ENCODE results near the gene GATM. TPM values are rescaled to one million over a fixed set of nuclear protein-coding genes. Genes with fewer than 3 reads are reported as not detected.

The GATM gene
- total and polyA plus RNA-seq, 4 donors: 6.9 to 74.6 (median 29.9) TPM

DNA sequence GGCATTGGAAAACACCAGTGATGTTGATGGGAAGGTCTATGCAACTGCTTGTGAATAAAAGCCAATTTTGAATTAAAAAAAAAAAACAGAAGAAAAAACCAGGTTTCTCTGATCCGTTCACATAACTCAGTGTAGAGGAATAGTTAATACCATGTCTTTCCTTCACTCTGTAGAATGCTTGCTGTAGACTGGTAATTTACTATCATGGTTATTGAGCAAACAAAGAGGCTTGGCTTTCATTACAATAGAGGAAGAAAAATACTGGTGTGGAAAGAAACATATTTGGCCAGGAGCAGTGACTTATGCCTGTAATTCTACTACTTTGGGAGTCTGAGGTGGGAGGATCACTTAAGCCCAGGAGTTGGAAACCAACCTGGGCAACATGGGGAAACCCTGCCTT is 41.1 kb downstream of the GATM start:
- H3K4me1 ChIP-seq (ENCODE audit: control insufficient read depth in 1 of 2, insufficient read depth in 2 of 2, low read length in 2 of 2): no peaks in the 10 kb centered on the region
- no peak for DNase-seq
- H3K9me3 ChIP-seq (ENCODE audit: control insufficient read depth, low read length): peaks cover 2% of the 10 kb centered on the region
- no peak for ATAC-seq (ENCODE audit: low FRiP score)
- H3K27me3 ChIP-seq (ENCODE audit: control insufficient read depth in 1 of 2, insufficient read depth in 2 of 2, low read length in 1 of 2): no peaks in the 10 kb centered on the region
- H3K4me3 ChIP-seq (ENCODE audit: low read length in 2 of 2): no peak overlapping the region
- WGBS, 2 donors: 58% methylated on average over 1 of the region's 1 CpG
- H3K36me3 ChIP-seq (ENCODE audit: control insufficient read depth in 1 of 2, insufficient read depth in 2 of 2, low read length in 1 of 2): no peaks in the 10 kb centered on the region
- intact Hi-C loops (cut with DNase I): no loop called here
- H3K27ac ChIP-seq (ENCODE audit: low read depth in 1 of 2, low read length in 2 of 2): no peak overlapping the region

DNA sequence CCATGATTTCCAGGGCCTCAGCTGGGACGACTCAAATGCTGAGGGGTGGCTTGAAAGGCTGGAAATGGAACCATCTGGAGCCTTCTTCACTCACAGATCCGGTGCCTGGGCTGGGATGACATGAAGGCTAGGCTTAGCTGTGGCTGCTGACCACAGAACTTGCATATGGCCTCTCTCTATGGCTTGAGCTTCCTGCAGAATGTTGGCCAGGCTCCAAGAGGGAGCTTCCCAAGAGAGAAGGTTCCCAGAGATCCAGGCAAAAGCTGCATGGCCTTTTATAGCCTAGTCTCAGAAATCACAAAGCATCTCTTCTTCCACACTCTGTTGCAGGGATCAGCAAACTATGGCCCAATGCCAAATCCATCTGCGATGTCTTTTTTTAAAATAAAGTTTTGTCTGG is 44.8 kb downstream of the GATM start:
- Histone ChIP-seq H3K36me3 (ENCODE audit: control insufficient read depth in 1 of 2, insufficient read depth in 2 of 2, low read length in 1 of 2) (no peaks in the 10 kb centered on the region), H3K27ac (ENCODE audit: low read depth in 1 of 2, low read length in 2 of 2) (no peak overlapping the region), H3K4me1 (ENCODE audit: control insufficient read depth in 1 of 2, insufficient read depth in 2 of 2, low read length in 2 of 2) (no peaks in the 10 kb centered on the region), H3K27me3 (ENCODE audit: control insufficient read depth in 1 of 2, insufficient read depth in 2 of 2, low read length in 1 of 2) (no peaks in the 10 kb centered on the region), H3K9me3 (ENCODE audit: control insufficient read depth, low read length) (peaks cover 2% of the 10 kb centered on the region), H3K4me3 (ENCODE audit: low read length in 2 of 2) (no peak overlapping the region)
- ATAC-seq (ENCODE audit: low FRiP score) (no peak), DNase-seq (peak in 1 of 2 donors; percentile 58)
- intact Hi-C loops (cut with DNase I): no loop called here
- WGBS, 2 donors: 31 to 36% methylated on average over 3 of the region's 3 CpGs

DNA sequence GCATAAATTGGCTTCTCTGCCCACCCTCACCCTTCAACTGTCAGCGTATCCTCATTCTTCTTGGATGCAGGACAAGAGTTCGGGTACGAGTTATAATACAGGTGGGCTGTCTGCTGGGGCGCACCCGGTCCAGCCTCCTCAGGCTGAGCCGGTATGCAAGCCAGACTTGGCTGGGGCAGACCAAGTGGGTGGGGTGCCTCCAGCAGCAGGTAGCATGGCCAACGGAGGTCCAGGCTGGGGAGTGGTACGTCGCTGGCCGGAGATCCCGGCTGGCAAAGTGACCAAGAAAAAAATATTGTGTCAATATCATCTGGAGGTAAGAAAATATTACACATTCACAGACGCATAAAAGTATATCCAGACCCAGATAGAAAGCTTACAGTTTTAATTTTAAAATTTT is 45.6 kb downstream of the GATM start:
- no peak for DNase-seq
- no peak overlapping the region for H3K4me3 ChIP-seq (ENCODE audit: low read length in 2 of 2)
- no peaks in the 10 kb centered on the region for H3K4me1 ChIP-seq (ENCODE audit: control insufficient read depth in 1 of 2, insufficient read depth in 2 of 2, low read length in 2 of 2)
- ATAC-seq (ENCODE audit: low FRiP score): peak; percentile 38
- H3K27ac ChIP-seq (ENCODE audit: low read depth in 1 of 2, low read length in 2 of 2): no peak overlapping the region
- 84 to 85% methylated on average over 12 of the region's 12 CpGs for WGBS, 2 donors
- peaks cover 2% of the 10 kb centered on the region for H3K9me3 ChIP-seq (ENCODE audit: control insufficient read depth, low read length)
- intact Hi-C loops (cut with DNase I): no loop called here
- no peaks in the 10 kb centered on the region for H3K27me3 ChIP-seq (ENCODE audit: control insufficient read depth in 1 of 2, insufficient read depth in 2 of 2, low read length in 1 of 2)
- no peaks in the 10 kb centered on the region for H3K36me3 ChIP-seq (ENCODE audit: control insufficient read depth in 1 of 2, insufficient read depth in 2 of 2, low read length in 1 of 2)

DNA sequence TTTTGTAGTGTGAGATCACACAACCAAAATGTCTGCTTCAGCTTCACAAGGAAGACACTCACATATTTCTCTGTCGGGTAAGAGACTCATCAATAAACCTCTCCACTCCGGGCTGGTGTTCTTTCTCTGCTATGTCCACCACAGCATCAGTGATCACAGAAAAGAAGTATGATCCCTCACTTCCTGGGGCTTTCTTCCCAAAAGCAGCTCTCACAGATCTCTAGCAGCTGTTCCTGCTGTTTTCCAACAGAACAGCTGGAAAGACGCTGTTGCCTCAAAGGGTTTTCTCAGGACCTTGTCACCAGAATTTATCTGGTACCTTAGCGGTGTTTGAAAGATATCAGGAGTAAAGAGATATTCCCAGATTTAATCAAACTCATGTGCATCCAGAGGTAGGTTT is 46.4 kb downstream of the GATM start:
- intact Hi-C loops (cut with DNase I): no loop called here
- no peaks in the 10 kb centered on the region for H3K9me3 ChIP-seq (ENCODE audit: control insufficient read depth, low read length)
- H3K36me3 ChIP-seq (ENCODE audit: control insufficient read depth in 1 of 2, insufficient read depth in 2 of 2, low read length in 1 of 2): no peaks in the 10 kb centered on the region
- H3K4me1 ChIP-seq (ENCODE audit: control insufficient read depth in 1 of 2, insufficient read depth in 2 of 2, low read length in 2 of 2): no peaks in the 10 kb centered on the region
- ATAC-seq (ENCODE audit: low FRiP score) (no peak), DNase-seq (no peak)
- 38 to 41% methylated on average over 4 of the region's 4 CpGs for WGBS, 2 donors
- H3K27ac ChIP-seq (ENCODE audit: low read depth in 1 of 2, low read length in 2 of 2): no peak overlapping the region
- no peaks in the 10 kb centered on the region for H3K27me3 ChIP-seq (ENCODE audit: control insufficient read depth in 1 of 2, insufficient read depth in 2 of 2, low read length in 1 of 2)
- no peak overlapping the region for H3K4me3 ChIP-seq (ENCODE audit: low read length in 2 of 2)

DNA sequence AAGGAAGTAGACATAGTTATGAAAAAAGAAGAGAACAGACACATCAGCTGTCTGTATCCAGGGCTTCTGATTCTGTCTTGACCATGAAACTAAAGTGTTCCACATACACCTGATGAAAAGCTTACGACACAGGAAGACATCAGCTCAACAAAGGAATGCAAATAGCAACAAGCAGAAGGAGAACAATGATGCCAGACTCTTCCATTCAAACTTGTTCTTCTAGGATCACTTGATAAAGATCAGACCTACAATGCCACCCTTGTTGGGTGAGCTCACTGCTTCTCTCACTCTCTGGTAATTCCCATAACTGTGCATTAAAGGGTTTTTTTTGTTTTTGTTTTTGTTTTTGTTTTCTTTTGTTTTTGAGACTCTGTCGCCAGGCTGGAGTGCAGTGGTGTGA is 49.7 kb downstream of the GATM start:
- no peak for ATAC-seq (ENCODE audit: low FRiP score)

DNA sequence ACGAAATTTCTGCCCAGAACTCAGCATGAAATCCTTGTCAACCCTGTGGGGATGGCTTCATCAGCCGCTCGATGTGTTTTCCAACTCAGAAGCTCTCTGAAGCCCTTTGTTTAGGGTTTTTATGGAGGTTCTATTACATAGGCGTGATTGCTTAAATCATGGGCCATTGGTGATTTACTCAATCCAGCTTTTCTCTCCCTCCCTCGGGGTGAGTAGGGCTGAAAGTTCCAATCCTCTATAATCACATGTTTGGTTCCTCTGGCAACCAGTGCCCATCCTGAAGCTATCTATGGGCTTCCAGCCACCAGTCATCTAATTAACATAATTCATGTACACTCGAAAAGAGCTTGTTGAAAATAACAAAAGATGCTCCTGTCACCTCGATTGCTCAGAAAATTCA is 51.6 kb downstream of the GATM start:
- Histone ChIP-seq H3K9me3 (ENCODE audit: control insufficient read depth, low read length) (no peaks in the 10 kb centered on the region), H3K4me1 (ENCODE audit: control insufficient read depth in 1 of 2, insufficient read depth in 2 of 2, low read length in 2 of 2) (no peaks in the 10 kb centered on the region), H3K27ac (ENCODE audit: low read depth in 1 of 2, low read length in 2 of 2) (no peak overlapping the region), H3K27me3 (ENCODE audit: control insufficient read depth in 1 of 2, insufficient read depth in 2 of 2, low read length in 1 of 2) (no peaks in the 10 kb centered on the region), H3K4me3 (ENCODE audit: low read length in 2 of 2) (no peak overlapping the region), H3K36me3 (ENCODE audit: control insufficient read depth in 1 of 2, insufficient read depth in 2 of 2, low read length in 1 of 2) (no peaks in the 10 kb centered on the region)
- DNase-seq: no peak
- no peak for ATAC-seq (ENCODE audit: low FRiP score)
- intact Hi-C loops (cut with DNase I): no loop called here
- WGBS, 2 donors: 58 to 59% methylated on average over 7 of the region's 7 CpGs

More for the DNA sequence above, 49.7 kb downstream of the GATM start:
- H3K36me3 ChIP-seq (ENCODE audit: control insufficient read depth in 1 of 2, insufficient read depth in 2 of 2, low read length in 1 of 2): no peaks in the 10 kb centered on the region
- H3K27me3 ChIP-seq (ENCODE audit: control insufficient read depth in 1 of 2, insufficient read depth in 2 of 2, low read length in 1 of 2): no peaks in the 10 kb centered on the region
- no peaks in the 10 kb centered on the region for H3K9me3 ChIP-seq (ENCODE audit: control insufficient read depth, low read length)
- intact Hi-C loops (cut with DNase I): no loop called here
- no peak for DNase-seq
- no peak overlapping the region for H3K4me3 ChIP-seq (ENCODE audit: low read length in 2 of 2)
- H3K27ac ChIP-seq (ENCODE audit: low read depth in 1 of 2, low read length in 2 of 2): no peak overlapping the region
- H3K4me1 ChIP-seq (ENCODE audit: control insufficient read depth in 1 of 2, insufficient read depth in 2 of 2, low read length in 2 of 2): no peaks in the 10 kb centered on the region
- WGBS, 2 donors: 61 to 86% methylated on average over 2 of the region's 2 CpGs

DNA sequence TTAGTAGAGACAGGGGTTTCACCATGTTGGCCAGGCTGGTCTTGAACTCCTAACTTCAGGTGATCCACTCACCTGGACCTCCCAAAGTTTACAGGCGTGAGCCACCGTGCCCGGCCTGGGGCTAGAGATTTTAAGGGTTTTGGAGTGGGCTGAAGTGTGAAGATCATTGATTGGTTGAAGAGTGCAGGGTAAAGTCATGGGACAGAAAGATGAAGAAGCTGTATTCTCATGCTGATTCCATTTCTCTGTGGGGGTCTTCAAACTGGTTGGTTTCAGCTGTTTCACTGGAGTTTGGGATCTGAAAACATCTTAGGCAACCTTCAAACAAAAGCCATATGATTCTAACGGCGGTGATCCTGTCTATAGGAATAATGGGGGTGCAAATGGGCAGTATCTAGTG is 52.1 kb downstream of the GATM start:
- Histone ChIP-seq H3K4me3 (ENCODE audit: low read length in 2 of 2) (no peak overlapping the region), H3K27ac (ENCODE audit: low read depth in 1 of 2, low read length in 2 of 2) (no peak overlapping the region), H3K9me3 (ENCODE audit: control insufficient read depth, low read length) (no peaks in the 10 kb centered on the region), H3K27me3 (ENCODE audit: control insufficient read depth in 1 of 2, insufficient read depth in 2 of 2, low read length in 1 of 2) (no peaks in the 10 kb centered on the region), H3K36me3 (ENCODE audit: control insufficient read depth in 1 of 2, insufficient read depth in 2 of 2, low read length in 1 of 2) (no peaks in the 10 kb centered on the region), H3K4me1 (ENCODE audit: control insufficient read depth in 1 of 2, insufficient read depth in 2 of 2, low read length in 2 of 2) (no peaks in the 10 kb centered on the region)
- 67 to 70% methylated on average over 5 of the region's 5 CpGs for WGBS, 2 donors
- DNase-seq: no peak
- intact Hi-C loops (cut with DNase I): no loop called here
- no peak for ATAC-seq (ENCODE audit: low FRiP score)

DNA sequence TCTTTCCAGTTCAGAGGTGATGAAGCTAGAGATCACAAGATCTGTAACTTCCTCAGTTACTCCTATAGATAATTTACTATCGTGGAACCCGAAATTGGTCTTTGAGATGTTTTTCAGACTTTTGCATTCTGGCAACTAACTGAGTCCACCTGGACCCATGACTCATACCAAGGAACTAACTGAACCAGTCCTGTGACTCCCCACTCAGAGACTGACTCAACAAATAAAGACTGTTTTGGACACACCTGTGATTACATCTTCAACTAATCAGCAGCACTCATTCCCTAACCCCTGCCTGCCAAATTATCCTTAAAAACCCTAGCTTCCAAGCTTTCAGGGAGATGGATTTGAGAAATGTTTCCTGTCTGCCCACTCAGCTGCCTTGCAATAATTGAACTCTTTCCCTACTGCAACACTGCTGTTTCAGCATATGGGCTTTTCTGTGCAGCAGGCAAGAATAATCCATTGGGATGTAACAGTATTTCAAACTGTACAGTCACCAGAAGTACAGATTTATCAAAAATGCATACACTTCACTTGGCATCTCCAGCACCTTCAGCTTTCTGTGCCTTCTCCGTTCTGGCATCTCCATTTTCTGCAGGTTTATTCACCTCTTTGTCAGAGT is 57.7 kb downstream of the GATM start:
- no peak for ATAC-seq (ENCODE audit: low FRiP score)
- H3K9me3 ChIP-seq (ENCODE audit: control insufficient read depth, low read length): no peaks in the 10 kb centered on the region
- H3K27ac ChIP-seq (ENCODE audit: low read depth in 1 of 2, low read length in 2 of 2): no peak overlapping the region
- no peak overlapping the region for H3K4me3 ChIP-seq (ENCODE audit: low read length in 2 of 2)
- H3K27me3 ChIP-seq (ENCODE audit: control insufficient read depth in 1 of 2, insufficient read depth in 2 of 2, low read length in 1 of 2): no peaks in the 10 kb centered on the region
- intact Hi-C loops (cut with DNase I): no loop called here
- H3K4me1 ChIP-seq (ENCODE audit: control insufficient read depth in 1 of 2, insufficient read depth in 2 of 2, low read length in 2 of 2): no peaks in the 10 kb centered on the region
- WGBS, 2 donors: 70 to 81% methylated on average over 3 of the region's 3 CpGs
- H3K36me3 ChIP-seq (ENCODE audit: control insufficient read depth in 1 of 2, insufficient read depth in 2 of 2, low read length in 1 of 2): no peaks in the 10 kb centered on the region
- DNase-seq: no peak

DNA sequence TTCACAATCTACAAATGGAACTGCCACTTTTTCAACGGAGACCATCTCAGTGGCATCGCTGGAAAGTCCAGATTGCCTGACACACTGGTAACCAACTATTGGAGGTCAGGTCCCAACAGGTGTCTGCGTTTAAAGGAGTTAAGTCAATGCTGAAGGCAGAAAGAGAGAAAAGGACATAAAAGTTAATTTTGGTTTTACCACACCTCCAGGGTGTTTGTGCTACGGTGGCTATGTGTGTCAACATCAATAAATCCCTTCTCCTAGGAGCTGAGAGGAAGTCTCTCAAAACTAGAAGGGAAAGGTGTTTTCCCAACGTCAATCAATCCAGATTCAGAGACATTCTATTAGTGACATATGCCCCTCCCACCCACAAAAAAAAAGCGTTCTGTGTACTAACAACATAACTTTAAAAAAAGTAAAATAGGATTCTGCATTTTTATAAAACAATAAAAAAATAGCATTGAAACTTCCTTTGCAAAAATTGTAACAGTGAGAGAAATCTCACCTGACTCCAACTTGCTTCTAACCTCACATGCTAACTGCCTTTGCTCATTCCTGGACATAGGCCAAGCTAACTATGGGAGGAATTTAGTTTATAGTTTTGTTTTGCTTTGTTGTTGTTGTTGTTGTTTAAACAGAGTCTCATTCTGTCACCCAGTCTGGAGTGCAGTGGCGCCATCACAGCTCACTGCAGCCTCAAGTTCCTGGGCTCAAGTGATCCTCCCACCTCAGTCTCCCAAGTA is 58.7 kb downstream of the GATM start:
- WGBS, 2 donors: 75 to 76% methylated on average over 7 of the region's 7 CpGs
- H3K9me3 ChIP-seq (ENCODE audit: control insufficient read depth, low read length): no peaks in the 10 kb centered on the region
- no peaks in the 10 kb centered on the region for H3K27me3 ChIP-seq (ENCODE audit: control insufficient read depth in 1 of 2, insufficient read depth in 2 of 2, low read length in 1 of 2)
- H3K4me3 ChIP-seq (ENCODE audit: low read length in 2 of 2): no peak overlapping the region
- intact Hi-C loops (cut with DNase I): no loop called here
- no peak for DNase-seq
- no peaks in the 10 kb centered on the region for H3K4me1 ChIP-seq (ENCODE audit: control insufficient read depth in 1 of 2, insufficient read depth in 2 of 2, low read length in 2 of 2)
- no peaks in the 10 kb centered on the region for H3K36me3 ChIP-seq (ENCODE audit: control insufficient read depth in 1 of 2, insufficient read depth in 2 of 2, low read length in 1 of 2)
- no peak overlapping the region for H3K27ac ChIP-seq (ENCODE audit: low read depth in 1 of 2, low read length in 2 of 2)
- ATAC-seq (ENCODE audit: low FRiP score): no peak

Measured in aorta (tissue), 5 donors.